Transverse colon (tissue), 4 donors: Measurements from ENCODE around the gene PDZD2. TPM values are rescaled to one million over a fixed set of nuclear protein-coding genes. Genes with fewer than 3 reads are reported as not detected.
"Not testable (repeated sequence)": the region's sequence is repeated elsewhere in the genome, so short reads cannot be mapped to it uniquely, and the experiment has no call there.

ENCODE experiments used
- DNase-seq: peaks from one replicate; pipeline ENCODE4 v3.0.0-alpha.2; 2019
- H3K27ac ChIP-seq, 4 donors: fragments of 200-600 bp; sonication (generic); 2 replicates each; pipeline ENCODE4 v1.5.1; 2016 to 2018; ENCODE audit warnings: inconsistent platforms in 4 of 4
- H3K27me3 ChIP-seq: fragments of 200-600 bp; sonication (generic); 2 replicates; pipeline ENCODE4 v1.5.1; 2017; ENCODE audit warnings: inconsistent platforms
- H3K36me3 ChIP-seq, 4 donors: fragments of 200-600 bp; sonication (generic); 2 replicates each; pipeline ENCODE4 v1.5.1; 2017 to 2019; ENCODE audit warnings: inconsistent platforms in 4 of 4
- H3K4me1 ChIP-seq, 4 donors: fragments of 200-600 bp; sonication (generic); 2 replicates each; pipeline ENCODE4 v1.5.1; 2017 to 2020; ENCODE audit warnings: inconsistent platforms in 4 of 4
- H3K4me3 ChIP-seq, 4 donors: fragments of 200-600 bp; sonication (generic); 1 replicate in 1 of 4; 2 replicates in 3 of 4; pipeline versions ENCODE4 v1.5.1 to v1.6.1; 2017 to 2019; ENCODE audit warnings: inconsistent platforms in 4 of 4
- H3K9me3 ChIP-seq, 2 donors: fragments of 200-600 bp; sonication (generic); 2 replicates each; pipeline ENCODE4 v1.5.1; 2017 to 2019; ENCODE audit warnings: inconsistent platforms in 2 of 2
- EP300 ChIP-seq: sonication (generic); formaldehyde crosslinking; IDR thresholded peaks from one replicate; pipeline ENCODE4 v1.6.1; 2017; ENCODE audit warnings: antibody characterized with exemption, low read depth
- POLR2A ChIP-seq: fragments of 450-650 bp; IDR thresholded peaks from one replicate; pipeline ENCODE4 v1.6.1; 2016; ENCODE audit warnings: antibody characterized with exemption, mild to moderate bottlenecking, moderate library complexity
- POLR2AphosphoS5 ChIP-seq, 3 donors: sonication (generic); formaldehyde crosslinking; IDR thresholded peaks; one replicate each; pipeline ENCODE4 v1.6.1; 2016; ENCODE audit warnings: antibody characterized with exemption in 3 of 3
- WGBS, 2 donors: methylation state at CpG; one replicate each; pipeline ENCODE4 v1.1.5; 2018; ENCODE audit warnings: low coverage in 1 of 2; 5-methylcytosine and 5-hydroxymethylcytosine counted together
- in situ Hi-C, 4 donors: fragments of 200-750 bp; cut with MboI; loops; one replicate each; pipeline versions ENCODE4 v1.15.0 to v1.15.1; 2017; ENCODE audit warnings: low sequenced_read_pairs in 3 of 4, low pct_ligation_motif_present in 1 of 4, low pct_unique_long_range_greater_than_20kb in 1 of 4
- intact Hi-C: fragments of 100-400 bp; cut with DNase I; formaldehyde crosslinking; loops from one replicate; pipeline ENCODE4 v1.15.1; 2023; ENCODE audit warnings: low total_unique reads
- total RNA-seq, 4 donors: library from RNA; depleted of rRNA; stranded (reverse); fragments of >200 nt; gene quantifications; one replicate each; pipeline ENCODE4 v1.1.0, GENCODE V29; 2016
- TF ChIP-seq, protein P1 (sequence below), 5 experiments: fragments of 200-600 bp in 3 of 5; fragments of 450-650 bp in 2 of 5; sonication (generic) in 3 of 5; IDR thresholded peaks; 1 replicate in 2 of 5; 2 replicates in 3 of 5; pipeline ENCODE4 v1.5.1; 2016 to 2017; ENCODE audit warnings: antibody characterized with exemption in 5 of 5, inconsistent platforms in 3 of 5, mild to moderate bottlenecking in 2 of 5, moderate library complexity in 1 of 5

Gene PDZD2
- total RNA-seq, 4 donors from 2014 or later, result 2.0 to 3.7 (median 2.8) TPM

DNA sequence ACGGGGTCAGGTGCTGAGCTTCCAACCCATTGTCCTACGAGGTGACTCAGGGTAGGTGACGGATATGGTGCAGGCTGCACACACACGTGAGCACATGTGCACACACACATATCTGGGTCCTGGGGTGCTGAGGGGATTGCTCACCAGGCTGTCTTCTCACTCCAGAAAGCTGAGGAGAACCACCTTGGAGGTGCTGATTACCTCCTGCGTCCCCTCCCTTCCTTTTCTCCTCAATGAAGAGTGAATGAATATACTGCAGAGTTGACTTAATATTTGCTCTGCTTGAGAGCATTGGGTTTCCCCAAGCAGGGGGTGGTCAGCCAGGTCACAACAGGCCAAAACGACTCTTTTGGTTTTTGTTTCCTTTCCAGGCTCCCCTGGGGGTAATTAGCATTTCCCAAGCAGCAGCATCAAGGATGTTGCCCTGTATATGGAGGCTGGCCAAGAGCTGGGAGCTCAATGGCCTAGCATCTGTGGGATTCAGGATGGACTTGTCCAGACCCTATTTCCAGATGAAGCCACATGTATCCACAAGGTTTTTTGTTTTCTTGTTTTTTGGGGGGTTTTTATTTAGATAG lies 49.7 kb downstream of the PDZD2 start:
- TF ChIP-seq POLR2AphosphoS5 (IDR thresholded peaks at IDR 0.05), result no peak
- TF ChIP-seq, protein P1, sequence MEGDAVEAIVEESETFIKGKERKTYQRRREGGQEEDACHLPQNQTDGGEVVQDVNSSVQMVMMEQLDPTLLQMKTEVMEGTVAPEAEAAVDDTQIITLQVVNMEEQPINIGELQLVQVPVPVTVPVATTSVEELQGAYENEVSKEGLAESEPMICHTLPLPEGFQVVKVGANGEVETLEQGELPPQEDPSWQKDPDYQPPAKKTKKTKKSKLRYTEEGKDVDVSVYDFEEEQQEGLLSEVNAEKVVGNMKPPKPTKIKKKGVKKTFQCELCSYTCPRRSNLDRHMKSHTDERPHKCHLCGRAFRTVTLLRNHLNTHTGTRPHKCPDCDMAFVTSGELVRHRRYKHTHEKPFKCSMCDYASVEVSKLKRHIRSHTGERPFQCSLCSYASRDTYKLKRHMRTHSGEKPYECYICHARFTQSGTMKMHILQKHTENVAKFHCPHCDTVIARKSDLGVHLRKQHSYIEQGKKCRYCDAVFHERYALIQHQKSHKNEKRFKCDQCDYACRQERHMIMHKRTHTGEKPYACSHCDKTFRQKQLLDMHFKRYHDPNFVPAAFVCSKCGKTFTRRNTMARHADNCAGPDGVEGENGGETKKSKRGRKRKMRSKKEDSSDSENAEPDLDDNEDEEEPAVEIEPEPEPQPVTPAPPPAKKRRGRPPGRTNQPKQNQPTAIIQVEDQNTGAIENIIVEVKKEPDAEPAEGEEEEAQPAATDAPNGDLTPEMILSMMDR (IDR thresholded peaks at IDR 0.05), result no peak
- TF ChIP-seq EP300, result no peak
- no peak for TF ChIP-seq POLR2A
- Histone ChIP-seq H3K27ac (no peak overlapping the region), H3K4me1 (no peaks in the 10 kb centered on the region), H3K9me3 (no peaks in the 10 kb centered on the region), H3K4me3 (no peak overlapping the region), H3K27me3 (no peaks in the 10 kb centered on the region), H3K36me3 (no peaks in the 10 kb centered on the region)
- 60% methylated on average over 6 of the region's 6 CpGs; no CpG with 5 or more reads in 1 of the 2 donors for WGBS, 2 donors
- no peak for DNase-seq
- intact Hi-C loops (no loop called here), in situ Hi-C loops (no loop called here)

DNA sequence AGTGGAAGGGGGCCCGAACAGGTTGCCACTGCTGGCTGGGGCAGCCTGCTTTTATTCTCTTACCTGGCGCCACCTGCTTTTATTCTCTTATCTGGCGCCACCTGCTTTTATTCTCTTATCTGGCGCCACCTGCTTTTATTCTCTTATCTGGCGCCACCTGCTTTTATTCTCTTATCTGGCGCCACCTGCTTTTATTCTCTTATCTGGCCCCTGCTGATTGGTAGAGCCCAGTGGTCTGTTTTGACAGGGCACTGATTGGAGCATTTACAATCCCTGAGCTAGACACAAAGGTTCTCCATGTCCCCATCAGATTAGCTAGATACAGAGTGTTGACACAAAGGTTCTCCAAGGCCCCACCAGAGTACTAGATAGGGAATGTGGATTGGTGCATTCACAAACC lies 52.5 kb downstream of the PDZD2 start:
- H3K27me3 ChIP-seq, H3K27ac ChIP-seq, H3K36me3 ChIP-seq, intact Hi-C loops, DNase-seq, in situ Hi-C loops, H3K9me3 ChIP-seq, H3K4me3 ChIP-seq, H3K4me1 ChIP-seq: not testable (repeated sequence)
- 68 to 71% methylated on average over 4 to 6 of the region's 6 CpGs for WGBS, 2 donors

DNA sequence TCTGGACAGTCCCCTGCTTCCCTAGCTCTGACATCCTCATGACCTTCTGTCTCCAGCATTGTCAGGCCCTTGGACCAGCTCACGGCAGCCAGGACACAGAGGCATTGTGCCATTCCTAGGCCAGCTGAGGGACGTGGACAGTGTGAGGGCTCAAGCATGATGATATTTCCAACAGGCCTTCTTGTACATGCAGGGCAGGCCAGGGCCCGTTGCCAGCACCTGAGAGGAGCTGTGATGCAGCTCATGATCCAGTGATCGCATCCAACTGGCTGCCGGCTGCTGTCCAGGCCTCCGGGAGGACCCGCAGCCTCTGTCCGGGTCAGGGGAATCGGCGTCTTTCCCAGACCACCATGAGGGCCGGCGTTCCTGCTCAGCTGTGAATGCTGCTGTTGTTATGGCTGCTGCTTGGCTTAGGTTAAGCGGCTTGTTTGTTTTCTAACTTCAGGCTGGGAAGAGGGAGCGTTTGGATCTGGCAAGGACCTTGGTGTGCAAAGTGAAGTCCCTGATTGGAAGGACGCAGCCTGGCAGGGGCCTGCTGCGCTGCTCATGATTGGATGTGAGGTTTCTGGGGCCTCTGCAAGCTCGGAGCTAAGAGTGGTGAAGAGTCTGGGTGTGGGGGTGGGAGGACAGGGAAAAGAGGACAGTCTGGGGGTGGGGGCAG lies 53.8 kb downstream of the PDZD2 start:
- TF ChIP-seq, protein P1 (IDR thresholded peaks at IDR 0.05), result no peak
- TF ChIP-seq POLR2AphosphoS5 (IDR thresholded peaks at IDR 0.05), result no peak
- TF ChIP-seq POLR2A, result no peak
- TF ChIP-seq EP300, result no peak
- in situ Hi-C loops, result no loop called here
- H3K4me1 ChIP-seq, result no peaks in the 10 kb centered on the region
- no peak overlapping the region for H3K4me3 ChIP-seq
- DNase-seq, result no peak
- H3K27ac ChIP-seq, result no peak overlapping the region
- no peaks in the 10 kb centered on the region for H3K9me3 ChIP-seq
- intact Hi-C loops, result no loop called here
- H3K27me3 ChIP-seq, result no peaks in the 10 kb centered on the region
- WGBS, 2 donors, result 83% methylated on average over 17 of the region's 17 CpGs; no CpG with 5 or more reads in 1 of the 2 donors
- H3K36me3 ChIP-seq, result no peaks in the 10 kb centered on the region

DNA sequence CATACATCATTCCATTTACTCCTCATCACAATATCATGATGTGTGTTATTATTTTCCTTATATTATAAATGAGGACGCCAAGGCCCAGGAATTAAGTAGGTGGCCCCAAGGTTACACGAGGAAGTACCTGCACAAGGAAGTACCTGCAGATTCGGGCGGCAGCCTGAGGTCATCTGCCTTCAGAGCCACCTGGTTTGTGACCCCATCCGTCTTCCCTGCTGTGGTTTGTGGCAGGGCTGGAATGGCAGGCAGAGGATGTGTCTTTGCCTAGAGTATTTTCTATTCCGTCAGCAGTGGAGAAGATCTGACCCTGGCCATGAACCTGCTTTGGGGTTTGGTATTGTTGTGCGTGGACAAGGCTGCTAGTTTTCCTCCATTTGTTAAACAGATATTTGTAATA lies 59.7 kb downstream of the PDZD2 start:
- intact Hi-C loops (no loop called here), in situ Hi-C loops (no loop called here)
- no peaks in the 10 kb centered on the region for H3K4me1 ChIP-seq
- H3K27ac ChIP-seq, result no peak overlapping the region
- no peak overlapping the region for H3K4me3 ChIP-seq
- H3K9me3 ChIP-seq, result no peaks in the 10 kb centered on the region
- no peak for DNase-seq
- no peaks in the 10 kb centered on the region for H3K36me3 ChIP-seq
- no peaks in the 10 kb centered on the region for H3K27me3 ChIP-seq
- TF ChIP-seq, protein P1 (IDR thresholded peaks at IDR 0.05), result no peak
- no peak for TF ChIP-seq POLR2A
- no peak for TF ChIP-seq EP300
- TF ChIP-seq POLR2AphosphoS5 (IDR thresholded peaks at IDR 0.05), result no peak
- 73% methylated on average over 7 of the region's 7 CpGs; no CpG with 5 or more reads in 1 of the 2 donors for WGBS, 2 donors
